Natural killer cell (primary cell): ENCODE measurements around the gene MYADML2. TPM values are rescaled to one million over a fixed set of nuclear protein-coding genes. Genes with fewer than 3 reads are reported as not detected.

Source experiments
- ATAC-seq, 3 donors: fragments of 150-1000 bp in 2 of 3; fragments of 200-7000 bp in 1 of 3; cut with Tn5 transposase; 1 replicate in 1 of 3; 2 replicates in 2 of 3; pipeline ENCODE4 v1.10.0; 2021; ENCODE audit warnings: mild to moderate bottlenecking in 2 of 3, moderate library complexity in 2 of 3
- DNase-seq, 2 donors: peaks; one replicate each; pipeline versions ENCODE4 v3.0.0 to v3.0.0-alpha.2; 2013 to 2021; ENCODE audit warnings: mixed read lengths in 1 of 2
- H3K27ac ChIP-seq: one replicate; pipeline ENCODE4 v1.5.1; 2013; ENCODE audit warnings: mild to moderate bottlenecking, low read length
- H3K27me3 ChIP-seq: one replicate; pipeline ENCODE4 v1.6.1; 2013; ENCODE audit warnings: low read length; ENCODE audit not compliant: control insufficient read depth, insufficient read depth
- H3K36me3 ChIP-seq: one replicate; pipeline ENCODE4 v1.6.1; 2013; ENCODE audit warnings: low read length; ENCODE audit not compliant: control insufficient read depth, insufficient read depth
- H3K4me1 ChIP-seq: one replicate; pipeline ENCODE4 v1.6.1; 2013; ENCODE audit warnings: low read length; ENCODE audit not compliant: control insufficient read depth, insufficient read depth
- H3K4me3 ChIP-seq: one replicate; pipeline ENCODE4 v1.5.1; 2013; ENCODE audit warnings: low read length
- H3K9me3 ChIP-seq: one replicate; pipeline ENCODE4 v1.6.1; 2013; ENCODE audit warnings: low read length; ENCODE audit not compliant: control insufficient read depth, insufficient read depth
- H3K27ac Mint-ChIP-seq, 2 donors: one replicate each; pipeline ENCODE4 v1.8.0; 2022; ENCODE audit warnings: mild to moderate bottlenecking in 2 of 2, mixed read lengths in 2 of 2, moderate library complexity in 1 of 2
- H3K27me3 Mint-ChIP-seq, 2 donors: one replicate each; pipeline ENCODE4 v1.8.0; 2022; ENCODE audit warnings: low read depth in 2 of 2, mixed read lengths in 2 of 2
- H3K36me3 Mint-ChIP-seq: one replicate; pipeline ENCODE4 v1.8.0; 2022; ENCODE audit warnings: mixed read lengths
- H3K4me1 Mint-ChIP-seq, 2 donors: one replicate each; pipeline ENCODE4 v1.8.0; 2022; ENCODE audit warnings: mixed read lengths in 2 of 2
- H3K4me3 Mint-ChIP-seq: one replicate; pipeline ENCODE4 v1.8.0; 2022; ENCODE audit warnings: mild to moderate bottlenecking, moderate library complexity, mixed read lengths
- H3K9me3 Mint-ChIP-seq, 2 donors: one replicate each; pipeline ENCODE4 v1.8.0; 2022; ENCODE audit warnings: mixed read lengths in 2 of 2
- WGBS: methylation state at CpG from one replicate; pipeline ENCODE4 v1.1.7; 2013; ENCODE audit warnings: missing lambda C conversion rate; ENCODE audit not compliant: insufficient coverage; 5-methylcytosine and 5-hydroxymethylcytosine counted together
- intact Hi-C: fragments of 100-400 bp; cut with micrococcal nuclease; formaldehyde crosslinking; loops from one replicate; pipeline ENCODE4 v1.14.2; 2022
- total RNA-seq, 4 donors: library from RNA; stranded (reverse); fragments of 120-200 nt in 1 of 4; gene quantifications; one replicate each; pipeline versions ENCODE4 v1.2.3 to v1.2.4, GENCODE V29; 2013 to 2022
- TF ChIP-seq, protein P1 (sequence below): fragments of 200-600 bp; IDR thresholded peaks from one replicate; pipeline ENCODE4 v1.8.0; 2022; ENCODE audit warnings: antibody characterized with exemption

Gene MYADML2
- total RNA-seq, 3 donors from 2014 or later (not counting 1 experiment from before 2014, with no cell fraction given) = not detected

- TF ChIP-seq, protein P1, sequence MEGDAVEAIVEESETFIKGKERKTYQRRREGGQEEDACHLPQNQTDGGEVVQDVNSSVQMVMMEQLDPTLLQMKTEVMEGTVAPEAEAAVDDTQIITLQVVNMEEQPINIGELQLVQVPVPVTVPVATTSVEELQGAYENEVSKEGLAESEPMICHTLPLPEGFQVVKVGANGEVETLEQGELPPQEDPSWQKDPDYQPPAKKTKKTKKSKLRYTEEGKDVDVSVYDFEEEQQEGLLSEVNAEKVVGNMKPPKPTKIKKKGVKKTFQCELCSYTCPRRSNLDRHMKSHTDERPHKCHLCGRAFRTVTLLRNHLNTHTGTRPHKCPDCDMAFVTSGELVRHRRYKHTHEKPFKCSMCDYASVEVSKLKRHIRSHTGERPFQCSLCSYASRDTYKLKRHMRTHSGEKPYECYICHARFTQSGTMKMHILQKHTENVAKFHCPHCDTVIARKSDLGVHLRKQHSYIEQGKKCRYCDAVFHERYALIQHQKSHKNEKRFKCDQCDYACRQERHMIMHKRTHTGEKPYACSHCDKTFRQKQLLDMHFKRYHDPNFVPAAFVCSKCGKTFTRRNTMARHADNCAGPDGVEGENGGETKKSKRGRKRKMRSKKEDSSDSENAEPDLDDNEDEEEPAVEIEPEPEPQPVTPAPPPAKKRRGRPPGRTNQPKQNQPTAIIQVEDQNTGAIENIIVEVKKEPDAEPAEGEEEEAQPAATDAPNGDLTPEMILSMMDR = no peak
- H3K4me1 ChIP-seq = peaks cover 44% of the 10 kb centered on the region
- no peak for DNase-seq
- H3K9me3 Mint-ChIP-seq = no peaks in the 10 kb centered on the region
- H3K36me3 ChIP-seq = no peaks in the 10 kb centered on the region
- intact Hi-C loops = loop anchor here (5.0 kb wide), 1 partner anchor 73 kb away; the partner anchor contains the start of gene DCXR
- H3K27ac Mint-ChIP-seq = no peak overlapping the region
- H3K4me3 Mint-ChIP-seq = no peak overlapping the region
- H3K9me3 ChIP-seq = no peaks in the 10 kb centered on the region
- no peak for ATAC-seq
- peaks cover 14 to 26% of the 10 kb centered on the region in 2 donors for H3K27me3 Mint-ChIP-seq
- H3K27me3 ChIP-seq = peaks cover 19% of the 10 kb centered on the region
- no peaks in the 10 kb centered on the region for H3K36me3 Mint-ChIP-seq
- 87% methylated on average over 22 of the region's 22 CpGs for WGBS
- H3K27ac ChIP-seq = no peak overlapping the region
- H3K4me3 ChIP-seq = no peak overlapping the region
- H3K4me1 Mint-ChIP-seq = no peaks in the 10 kb centered on the region
Observed at GRCh38 chr17:81964081-81964849, 17.2 kb upstream of the MYADML2 start.

DNA sequence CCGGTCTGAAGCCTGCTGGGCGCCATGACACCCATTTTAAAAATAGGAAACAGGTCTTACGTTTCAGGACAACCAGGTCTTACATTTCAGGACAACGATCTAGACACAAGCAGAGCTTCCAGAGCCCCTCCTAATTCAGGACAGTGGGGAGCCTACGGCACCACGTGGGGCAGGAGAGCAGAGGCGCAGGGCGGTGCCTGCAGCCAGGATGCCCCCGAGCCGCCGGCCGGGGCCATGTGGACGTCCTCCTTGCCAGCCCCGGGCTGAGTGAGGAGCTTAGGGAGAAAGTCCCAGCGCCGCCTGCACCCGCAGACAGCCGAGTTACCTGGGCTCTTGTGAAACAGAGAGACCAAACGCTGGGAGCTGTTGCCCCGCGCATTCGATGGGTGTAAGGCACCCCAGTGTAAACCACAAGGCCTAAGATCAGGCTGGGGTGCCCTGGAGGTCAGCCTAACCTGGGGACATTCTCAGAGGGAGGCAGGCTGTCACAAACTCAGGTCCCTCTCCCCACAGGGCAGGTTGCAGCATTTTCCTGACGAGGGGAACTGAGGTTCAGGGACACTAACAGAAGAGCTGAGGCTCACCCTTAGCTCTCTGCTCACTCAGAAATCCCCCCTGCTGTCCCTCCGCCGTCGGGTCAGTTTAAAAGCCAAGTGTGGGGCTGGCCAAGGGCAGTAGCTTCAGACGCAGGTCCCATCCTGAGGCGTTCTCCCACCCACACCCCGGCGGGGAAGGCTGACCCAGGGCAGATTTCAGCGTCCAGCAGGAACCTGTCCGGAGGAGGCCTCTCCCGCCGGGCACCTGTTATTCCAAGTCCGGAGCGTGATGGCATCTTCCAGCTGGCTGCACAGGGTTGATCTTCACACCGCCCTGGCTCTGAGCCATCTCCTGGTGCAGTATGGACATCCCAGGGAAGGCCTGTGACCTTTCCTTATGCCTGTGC, 15.7 kb upstream of the MYADML2 start:
- no peaks in the 10 kb centered on the region for H3K4me1 Mint-ChIP-seq

DNA sequence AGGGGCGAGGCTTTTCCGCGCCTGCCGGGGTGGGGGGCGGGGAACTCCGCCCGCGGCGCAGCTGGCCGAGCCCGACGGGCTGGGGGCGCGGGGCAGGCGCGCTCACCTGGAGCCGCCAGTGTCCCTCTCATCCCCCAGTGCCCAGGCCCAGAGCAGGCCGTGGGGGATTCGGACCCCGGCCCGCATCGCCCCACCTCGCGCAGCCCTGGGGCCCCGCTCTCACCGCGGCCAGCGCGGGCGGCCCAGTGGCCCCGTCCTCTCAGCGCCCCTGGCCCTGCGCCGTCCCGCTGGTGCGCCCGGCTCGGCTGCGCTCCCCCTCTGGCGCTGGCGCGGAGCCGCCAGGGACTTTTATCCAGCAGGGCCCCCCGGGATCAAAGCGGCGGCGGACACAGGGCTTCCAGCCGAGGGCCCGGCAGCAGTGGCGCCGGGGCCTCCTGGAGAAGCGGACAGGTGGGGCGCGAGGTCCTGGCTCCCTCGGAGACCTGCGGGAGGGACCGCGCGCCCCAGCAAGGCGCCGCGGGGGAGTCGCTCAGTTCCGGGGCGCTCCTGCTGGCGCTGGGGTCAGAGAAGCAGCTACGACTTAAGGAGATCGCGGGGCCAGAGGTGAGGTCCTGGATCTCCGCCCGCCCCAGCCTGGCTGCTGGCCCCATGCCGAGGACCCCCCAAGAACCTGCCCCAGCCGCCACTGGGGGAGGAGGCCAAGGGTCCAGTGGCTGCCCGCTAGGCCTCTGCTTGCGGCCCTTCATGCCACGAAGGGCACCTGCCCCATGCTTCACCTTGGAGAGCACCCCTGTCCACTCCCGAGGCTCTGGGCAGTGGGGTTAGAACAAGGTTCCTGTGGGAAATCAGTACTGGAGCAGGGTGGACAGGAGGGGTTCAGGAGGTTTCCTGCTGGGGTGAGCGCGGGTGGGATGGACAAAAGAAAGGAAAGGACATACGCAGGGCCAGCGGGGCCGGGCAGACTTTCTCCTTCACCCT, 14.8 kb upstream of the MYADML2 start:
- peaks cover 27% of the 10 kb centered on the region for H3K27me3 ChIP-seq
- H3K36me3 ChIP-seq = no peaks in the 10 kb centered on the region
- intact Hi-C loops = loop anchor here (5.0 kb wide), 1 partner anchor 75 kb away; the partner anchor contains the start of gene DCXR
- no peak overlapping the region for H3K27ac ChIP-seq
- H3K9me3 ChIP-seq = no peaks in the 10 kb centered on the region
- DNase-seq (no peak), ATAC-seq (no peak)
- Mint-ChIP-seq H3K36me3 (no peaks in the 10 kb centered on the region), H3K4me3 (peak overlapping the region; percentile 52), H3K27me3 (peaks cover 24 to 33% of the 10 kb centered on the region in 2 donors), H3K4me1 (no peaks in the 10 kb centered on the region), H3K9me3 (no peaks in the 10 kb centered on the region), H3K27ac (no peak overlapping the region)
- TF ChIP-seq, protein P1 = no peak
- 25% methylated on average over 82 of the region's 82 CpGs for WGBS
- H3K4me3 ChIP-seq = no peak overlapping the region
- peaks cover 28% of the 10 kb centered on the region for H3K4me1 ChIP-seq

More for the DNA sequence above, 15.7 kb upstream of the MYADML2 start:
- peak overlapping the region; percentile 52 for H3K4me3 Mint-ChIP-seq
- H3K27ac Mint-ChIP-seq = no peak overlapping the region
- peaks cover 24 to 33% of the 10 kb centered on the region in 2 donors for H3K27me3 Mint-ChIP-seq
- 89% methylated on average over 37 of the region's 37 CpGs for WGBS
- no peaks in the 10 kb centered on the region for H3K36me3 Mint-ChIP-seq
- peaks cover 27% of the 10 kb centered on the region for H3K27me3 ChIP-seq
- no peaks in the 10 kb centered on the region for H3K9me3 Mint-ChIP-seq
- H3K9me3 ChIP-seq = no peaks in the 10 kb centered on the region
- no peaks in the 10 kb centered on the region for H3K36me3 ChIP-seq
- H3K27ac ChIP-seq = no peak overlapping the region
- TF ChIP-seq, protein P1 = no peak
- H3K4me3 ChIP-seq = no peak overlapping the region
- peaks cover 37% of the 10 kb centered on the region for H3K4me1 ChIP-seq
- DNase-seq (no peak), ATAC-seq (no peak)
- intact Hi-C loops = loop anchor here (5.0 kb wide), 1 partner anchor 75 kb away; the partner anchor contains the start of gene DCXR
